Fibroblast of lung (primary cell): ENCODE measurements around the gene LIPT2.

Experiments used
- EZH2 ChIP-seq: IDR thresholded peaks from 2 replicates; pipeline ENCODE4 v1.5.1; 2012; ENCODE audit warnings: low read length, control low read depth, mild to moderate bottlenecking; ENCODE audit errors: missing control alignments
- TF ChIP-seq, protein P1 (sequence below), 2 donors: IDR thresholded peaks in 1 of 2; conservative IDR thresholded peaks in 1 of 2; 1 replicate in 1 of 2; 2 replicates in 1 of 2; pipeline ENCODE4 v1.5.1; 2011 to 2012; ENCODE audit warnings: low read length in 2 of 2, control low read depth in 1 of 2, inconsistent platforms in 1 of 2, low read depth in 1 of 2, mild to moderate bottlenecking in 1 of 2

- no peak for TF ChIP-seq EZH2
- TF ChIP-seq, protein P1, sequence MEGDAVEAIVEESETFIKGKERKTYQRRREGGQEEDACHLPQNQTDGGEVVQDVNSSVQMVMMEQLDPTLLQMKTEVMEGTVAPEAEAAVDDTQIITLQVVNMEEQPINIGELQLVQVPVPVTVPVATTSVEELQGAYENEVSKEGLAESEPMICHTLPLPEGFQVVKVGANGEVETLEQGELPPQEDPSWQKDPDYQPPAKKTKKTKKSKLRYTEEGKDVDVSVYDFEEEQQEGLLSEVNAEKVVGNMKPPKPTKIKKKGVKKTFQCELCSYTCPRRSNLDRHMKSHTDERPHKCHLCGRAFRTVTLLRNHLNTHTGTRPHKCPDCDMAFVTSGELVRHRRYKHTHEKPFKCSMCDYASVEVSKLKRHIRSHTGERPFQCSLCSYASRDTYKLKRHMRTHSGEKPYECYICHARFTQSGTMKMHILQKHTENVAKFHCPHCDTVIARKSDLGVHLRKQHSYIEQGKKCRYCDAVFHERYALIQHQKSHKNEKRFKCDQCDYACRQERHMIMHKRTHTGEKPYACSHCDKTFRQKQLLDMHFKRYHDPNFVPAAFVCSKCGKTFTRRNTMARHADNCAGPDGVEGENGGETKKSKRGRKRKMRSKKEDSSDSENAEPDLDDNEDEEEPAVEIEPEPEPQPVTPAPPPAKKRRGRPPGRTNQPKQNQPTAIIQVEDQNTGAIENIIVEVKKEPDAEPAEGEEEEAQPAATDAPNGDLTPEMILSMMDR (conservative IDR thresholded peaks at IDR 0.05 in 1 of 2, IDR thresholded peaks at IDR 0.05 in 1 of 2; ENCODE audit: low read depth in 1 of 2, low read length in 2 of 2): no peak
These were observed 40.9 kb upstream of the LIPT2 start for GRCh38 chr11:74534216-74534945.
